LHCN-M2 (cell line): Measurements from ENCODE around the gene IL17RC. TPM values are rescaled to one million over a fixed set of nuclear protein-coding genes. Genes with fewer than 3 reads are reported as not detected.

ENCODE experiments used
- DNase-seq: peaks from one replicate; pipeline ENCODE4 v3.0.0-alpha.2; 2012; ENCODE audit warnings: low read depth
- total RNA-seq: library from RNA; depleted of rRNA; stranded (reverse); fragments of >200 nt; gene quantifications from 2 replicates; pipeline ENCODE4 v1.2.3, GENCODE V29; 2014

Gene IL17RC
- total RNA-seq, 1 experiment from 2014 or later, result 30.1 TPM

- no peak for DNase-seq
Measured at GRCh38 chr3:9944271-9944670, 27.4 kb downstream of the IL17RC start.

GRCh38 chr3:9945358-9945757, 28.5 kb downstream of the IL17RC start:
- no peak for DNase-seq

- peak; percentile 75 for DNase-seq
Measured at GRCh38 chr3:9946112-9947024, 29.5 kb downstream of the IL17RC start.

- peak; percentile 61 for DNase-seq
Measured at GRCh38 chr3:9947025-9947995, 30.4 kb downstream of the IL17RC start.

GRCh38 chr3:9948586-9948985, 31.7 kb downstream of the IL17RC start:
- DNase-seq, result no peak

GRCh38 chr3:9949115-9949514, 32.2 kb downstream of the IL17RC start:
- no peak for DNase-seq

- no peak for DNase-seq
Measured at GRCh38 chr3:9949626-9950025, 32.7 kb downstream of the IL17RC start.

- DNase-seq, result no peak
Measured at GRCh38 chr3:9951126-9951525, 34.2 kb downstream of the IL17RC start.

GRCh38 chr3:9951598-9951961, 34.7 kb downstream of the IL17RC start:
- DNase-seq, result no peak

GRCh38 chr3:9951962-9952805, 35.3 kb downstream of the IL17RC start, which contains the start of gene PRRT3:
Gene PRRT3 (minus strand): TSS chr3:9952408. CDS start chr3:9950115, 2,293 bp downstream.
- no peak for DNase-seq

- DNase-seq, result no peak
Measured at GRCh38 chr3:9955067-9955502, 38.2 kb downstream of the IL17RC start.

GRCh38 chr3:9955611-9956352, 38.9 kb downstream of the IL17RC start:
- peak; percentile 55 for DNase-seq

- no peak for DNase-seq
Measured at GRCh38 chr3:9957214-9957613, 40.3 kb downstream of the IL17RC start.

- DNase-seq, result no peak
Measured at GRCh38 chr3:9965200-9965875, 48.4 kb downstream of the IL17RC start.

- DNase-seq, result no peak
Measured at GRCh38 chr3:9966841-9967240, 49.9 kb downstream of the IL17RC start.

GRCh38 chr3:9969632-9970019, 52.7 kb downstream of the IL17RC start:
- DNase-seq, result no peak

GRCh38 chr3:9970020-9970652, 53.2 kb downstream of the IL17RC start:
- peak; percentile 55 for DNase-seq

GRCh38 chr3:9976721-9977709, 60.1 kb downstream of the IL17RC start:
- DNase-seq, result peak; percentile 98
